Neural progenitor cell (in vitro differentiated cells): ENCODE measurements around the gene PHLPP1. TPM values are rescaled to one million over a fixed set of nuclear protein-coding genes. Genes with fewer than 3 reads are reported as not detected.
"Not testable (repeated sequence)": the region's sequence is repeated elsewhere in the genome, so short reads cannot be mapped to it uniquely, and the experiment has no call there.

ENCODE experiments used
- DNase-seq: peaks from one replicate; pipeline ENCODE4 v3.0.0-alpha.2; 2016; ENCODE audit warnings: low spot score
- H2AFZ ChIP-seq: fragments of 200-600 bp; sonication (generic); replicated peaks from 2 replicates; pipeline ENCODE4 v1.6.1; 2016; ENCODE audit warnings: antibody characterized with exemption
- H3F3A ChIP-seq: fragments of 200-600 bp; sonication (generic); 2 replicates; pipeline ENCODE4 v1.6.1; 2016; ENCODE audit warnings: antibody characterized with exemption, low read depth
- H3K27ac ChIP-seq: fragments of 200-600 bp; sonication (generic); 2 replicates; pipeline ENCODE4 v1.5.1; 2016; ENCODE audit warnings: mild to moderate bottlenecking
- H3K27me3 ChIP-seq: fragments of 200-600 bp; sonication (generic); 2 replicates; pipeline ENCODE4 v1.6.1; 2016; ENCODE audit warnings: mild to moderate bottlenecking, moderate library complexity
- H3K36me3 ChIP-seq: fragments of 200-600 bp; sonication (generic); 2 replicates; pipeline ENCODE4 v1.5.1; 2016
- H3K4me1 ChIP-seq: fragments of 200-600 bp; sonication (generic); 2 replicates; pipeline ENCODE4 v1.6.1; 2016; ENCODE audit warnings: mixed run types
- H3K4me2 ChIP-seq: fragments of 200-600 bp; sonication (generic); 2 replicates; pipeline ENCODE4 v1.6.1; 2016
- H3K4me3 ChIP-seq: fragments of 200-600 bp; sonication (generic); 2 replicates; pipeline ENCODE4 v1.5.1; 2016
- H3K79me2 ChIP-seq: fragments of 200-600 bp; sonication (generic); 2 replicates; pipeline ENCODE4 v1.6.1; 2016; ENCODE audit warnings: low read depth
- H3K9ac ChIP-seq: fragments of 200-600 bp; sonication (generic); 2 replicates; pipeline ENCODE4 v1.6.1; 2016
- H3K9me3 ChIP-seq: fragments of 200-600 bp; sonication (generic); 2 replicates; pipeline ENCODE4 v1.5.1; 2016; ENCODE audit warnings: low read depth
- H4K20me1 ChIP-seq: fragments of 200-600 bp; sonication (generic); 2 replicates; pipeline ENCODE4 v1.6.1; 2016; ENCODE audit warnings: low read depth
- H3K27ac Mint-ChIP-seq: 3 replicates; pipeline ENCODE4 v1.8.0; 2021; ENCODE audit warnings: mixed read lengths
- H3K27me3 Mint-ChIP-seq: 2 replicates; pipeline ENCODE4 v1.8.0; 2022; ENCODE audit warnings: low read depth, mild to moderate bottlenecking, inconsistent platforms, moderate library complexity, mixed read lengths; ENCODE audit not compliant: insufficient read depth
- H3K36me3 Mint-ChIP-seq: 3 replicates; pipeline ENCODE4 v1.8.0; 2021; ENCODE audit warnings: mixed read lengths
- H3K4me1 Mint-ChIP-seq: 3 replicates; pipeline ENCODE4 v1.8.0; 2021; ENCODE audit warnings: mixed read lengths
- H3K4me3 Mint-ChIP-seq: 3 replicates; pipeline ENCODE4 v1.8.0; 2021; ENCODE audit warnings: mild to moderate bottlenecking, moderate library complexity, mixed read lengths
- H3K9me3 Mint-ChIP-seq: 3 replicates; pipeline ENCODE4 v1.8.0; 2020; ENCODE audit warnings: mixed read lengths
- EZH2 ChIP-seq: fragments of 200-600 bp; sonication (generic); IDR thresholded peaks from 2 replicates; pipeline ENCODE4 v1.6.1; 2017; ENCODE audit warnings: antibody characterized with exemption, mild to moderate bottlenecking, moderate library complexity
- EZH2phosphoT487 ChIP-seq: fragments of 200-600 bp; sonication (generic); IDR thresholded peaks from 2 replicates; pipeline ENCODE4 v1.6.1; 2017; ENCODE audit warnings: antibody characterized with exemption
- total RNA-seq: library from RNA; depleted of rRNA; stranded (reverse); fragments of >200 nt; gene quantifications from 2 replicates; pipeline ENCODE4 v1.2.3, GENCODE V29; 2015; ENCODE audit warnings: low replicate concordance
- TF ChIP-seq, protein P1 (sequence below): fragments of 200-600 bp; sonication (generic); IDR thresholded peaks from 2 replicates; pipeline ENCODE4 v1.5.1; 2017; ENCODE audit warnings: antibody characterized with exemption, mild to moderate bottlenecking

PHLPP1 gene
- total RNA-seq, 1 donor from 2014 or later, result 20.8 TPM

DNA sequence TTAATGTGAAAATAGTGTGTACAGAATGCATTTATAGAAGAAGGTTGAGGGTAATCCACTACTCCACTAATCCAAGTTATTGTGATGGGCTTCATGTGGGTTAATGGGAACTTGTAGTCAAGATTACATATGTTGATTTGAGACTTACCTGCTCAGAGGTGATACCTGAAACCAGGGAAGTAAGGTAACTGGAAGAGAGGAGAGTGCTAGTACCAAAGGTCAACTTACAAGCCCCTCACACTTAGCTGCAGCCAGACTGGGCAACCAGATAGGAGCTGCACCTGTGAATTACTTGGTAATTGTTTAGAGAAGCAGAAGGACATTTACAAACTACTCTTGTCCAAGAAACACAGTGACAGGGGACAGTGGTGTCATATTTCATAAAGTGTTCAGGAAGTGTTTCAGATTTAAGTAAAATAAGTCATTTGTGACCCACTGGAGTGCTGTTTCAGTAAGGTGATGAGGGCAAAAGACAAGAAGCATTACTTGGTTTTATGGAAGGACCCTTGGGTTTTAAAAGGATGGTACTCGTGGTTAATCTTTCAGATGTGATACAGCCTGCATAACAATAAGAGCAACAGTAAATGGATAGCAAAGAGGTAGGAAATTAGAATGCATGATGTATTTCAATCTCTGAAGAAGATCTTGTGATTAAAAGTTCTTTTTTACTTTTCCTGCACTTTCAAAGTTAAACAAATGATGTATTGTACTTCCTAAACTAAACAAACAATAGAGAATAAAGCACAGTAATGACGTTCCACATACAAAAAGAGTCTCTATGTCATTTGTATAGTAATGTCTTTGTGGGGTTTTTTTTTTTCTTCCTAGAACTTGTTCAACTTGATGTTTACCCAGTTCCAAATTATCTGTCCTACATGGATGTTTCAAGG lies 189.3 kb downstream of the PHLPP1 start:
- H3K4me2 ChIP-seq, result no peak overlapping the region
- H3K4me1 ChIP-seq, result no peaks in the 10 kb centered on the region
- H3K36me3 ChIP-seq, result peaks cover 10% of the 10 kb centered on the region
- no peak overlapping the region for H3K4me3 ChIP-seq
- H3K9me3 ChIP-seq, result no peaks in the 10 kb centered on the region
- no peak overlapping the region for H3K4me3 Mint-ChIP-seq
- no peaks in the 10 kb centered on the region for H3K27me3 Mint-ChIP-seq
- H3K79me2 ChIP-seq, result no peaks in the 10 kb centered on the region
- H4K20me1 ChIP-seq, result no peaks in the 10 kb centered on the region
- no peak overlapping the region for H3K27ac Mint-ChIP-seq
- H2AFZ ChIP-seq, result no peak overlapping the region
- H3K9ac ChIP-seq, result no peak overlapping the region
- H3K9me3 Mint-ChIP-seq, result peaks cover 2% of the 10 kb centered on the region
- H3K27me3 ChIP-seq, result no peaks in the 10 kb centered on the region
- TF ChIP-seq, protein P1, sequence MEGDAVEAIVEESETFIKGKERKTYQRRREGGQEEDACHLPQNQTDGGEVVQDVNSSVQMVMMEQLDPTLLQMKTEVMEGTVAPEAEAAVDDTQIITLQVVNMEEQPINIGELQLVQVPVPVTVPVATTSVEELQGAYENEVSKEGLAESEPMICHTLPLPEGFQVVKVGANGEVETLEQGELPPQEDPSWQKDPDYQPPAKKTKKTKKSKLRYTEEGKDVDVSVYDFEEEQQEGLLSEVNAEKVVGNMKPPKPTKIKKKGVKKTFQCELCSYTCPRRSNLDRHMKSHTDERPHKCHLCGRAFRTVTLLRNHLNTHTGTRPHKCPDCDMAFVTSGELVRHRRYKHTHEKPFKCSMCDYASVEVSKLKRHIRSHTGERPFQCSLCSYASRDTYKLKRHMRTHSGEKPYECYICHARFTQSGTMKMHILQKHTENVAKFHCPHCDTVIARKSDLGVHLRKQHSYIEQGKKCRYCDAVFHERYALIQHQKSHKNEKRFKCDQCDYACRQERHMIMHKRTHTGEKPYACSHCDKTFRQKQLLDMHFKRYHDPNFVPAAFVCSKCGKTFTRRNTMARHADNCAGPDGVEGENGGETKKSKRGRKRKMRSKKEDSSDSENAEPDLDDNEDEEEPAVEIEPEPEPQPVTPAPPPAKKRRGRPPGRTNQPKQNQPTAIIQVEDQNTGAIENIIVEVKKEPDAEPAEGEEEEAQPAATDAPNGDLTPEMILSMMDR, result no peak
- no peak for TF ChIP-seq EZH2
- no peak for TF ChIP-seq EZH2phosphoT487
- H3K4me1 Mint-ChIP-seq, result no peaks in the 10 kb centered on the region
- no peaks in the 10 kb centered on the region for H3F3A ChIP-seq
- no peak overlapping the region for H3K27ac ChIP-seq
- no peak for DNase-seq
- peaks cover 37% of the 10 kb centered on the region for H3K36me3 Mint-ChIP-seq

DNA sequence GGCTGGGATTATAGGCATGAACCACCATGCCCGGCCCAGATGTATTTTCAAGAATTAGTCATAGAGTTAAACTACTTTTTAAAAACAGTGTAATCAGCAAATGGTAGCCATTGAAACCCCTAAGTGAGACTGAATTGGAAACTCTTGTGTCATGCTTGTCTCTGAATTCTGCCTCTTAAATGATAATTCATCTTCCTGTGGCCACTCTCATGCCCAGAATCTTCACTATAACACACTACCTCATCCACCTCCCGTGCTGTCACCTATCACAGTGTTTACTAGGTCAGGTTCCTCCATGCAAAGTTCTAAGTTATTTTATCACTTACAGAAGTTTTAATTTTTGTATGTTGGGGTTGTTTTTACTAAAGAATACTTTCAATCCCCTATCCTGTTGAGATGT lies 197.5 kb downstream of the PHLPP1 start:
- TF ChIP-seq EZH2, result no peak
- TF ChIP-seq EZH2phosphoT487, result no peak
- TF ChIP-seq, protein P1, result no peak
- no peak overlapping the region for H3K27ac ChIP-seq

DNA sequence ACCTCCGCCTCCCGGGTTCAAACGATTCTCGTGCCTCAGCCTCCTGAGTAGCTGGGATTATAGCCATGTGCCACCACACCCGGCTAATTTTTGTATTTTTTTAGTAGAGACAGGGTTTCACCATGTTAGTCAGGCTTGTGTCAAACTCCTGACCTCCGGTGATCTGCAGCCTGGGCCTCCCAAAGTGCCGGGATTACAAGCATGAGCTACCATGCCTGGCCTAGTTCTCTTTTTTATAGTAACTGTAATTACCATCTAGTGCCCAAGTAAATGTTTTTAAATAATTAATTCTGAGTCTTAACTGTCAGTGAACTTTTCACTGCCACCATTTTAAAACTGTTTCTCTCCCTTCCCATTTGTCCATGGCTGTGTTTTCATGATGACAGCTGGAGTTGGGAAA lies 198.5 kb downstream of the PHLPP1 start:
- not testable (repeated sequence) for H3K27me3 ChIP-seq, H3K36me3 ChIP-seq, H2AFZ ChIP-seq, H3K9me3 Mint-ChIP-seq, H3K4me1 ChIP-seq, H3K4me3 ChIP-seq, H3K4me3 Mint-ChIP-seq, H3K79me2 ChIP-seq, DNase-seq, H3K27me3 Mint-ChIP-seq, H3K4me2 ChIP-seq, H3K9me3 ChIP-seq, H3K9ac ChIP-seq, H3K27ac ChIP-seq, H4K20me1 ChIP-seq, H3F3A ChIP-seq, H3K27ac Mint-ChIP-seq, H3K4me1 Mint-ChIP-seq
- peaks cover 13% of the 10 kb centered on the region for H3K36me3 Mint-ChIP-seq

More for the DNA sequence above, 197.5 kb downstream of the PHLPP1 start:
- no peaks in the 10 kb centered on the region for H3K9me3 ChIP-seq
- no peaks in the 10 kb centered on the region for H3K36me3 ChIP-seq
- H3K27me3 Mint-ChIP-seq, result no peaks in the 10 kb centered on the region
- no peak overlapping the region for H3K4me2 ChIP-seq
- H3K79me2 ChIP-seq, result no peaks in the 10 kb centered on the region
- no peak overlapping the region for H3K4me3 Mint-ChIP-seq
- H3K9ac ChIP-seq, result no peak overlapping the region
- no peaks in the 10 kb centered on the region for H3K4me1 ChIP-seq
- H3K9me3 Mint-ChIP-seq, result no peaks in the 10 kb centered on the region
- H3K4me1 Mint-ChIP-seq, result no peaks in the 10 kb centered on the region
- H3K27ac Mint-ChIP-seq, result no peak overlapping the region
- H3K27me3 ChIP-seq, result no peaks in the 10 kb centered on the region
- H3K4me3 ChIP-seq, result no peak overlapping the region
- no peak overlapping the region for H2AFZ ChIP-seq
- DNase-seq, result no peak
- H3F3A ChIP-seq, result no peaks in the 10 kb centered on the region
- no peaks in the 10 kb centered on the region for H4K20me1 ChIP-seq
- H3K36me3 Mint-ChIP-seq, result peaks cover 13% of the 10 kb centered on the region

DNA sequence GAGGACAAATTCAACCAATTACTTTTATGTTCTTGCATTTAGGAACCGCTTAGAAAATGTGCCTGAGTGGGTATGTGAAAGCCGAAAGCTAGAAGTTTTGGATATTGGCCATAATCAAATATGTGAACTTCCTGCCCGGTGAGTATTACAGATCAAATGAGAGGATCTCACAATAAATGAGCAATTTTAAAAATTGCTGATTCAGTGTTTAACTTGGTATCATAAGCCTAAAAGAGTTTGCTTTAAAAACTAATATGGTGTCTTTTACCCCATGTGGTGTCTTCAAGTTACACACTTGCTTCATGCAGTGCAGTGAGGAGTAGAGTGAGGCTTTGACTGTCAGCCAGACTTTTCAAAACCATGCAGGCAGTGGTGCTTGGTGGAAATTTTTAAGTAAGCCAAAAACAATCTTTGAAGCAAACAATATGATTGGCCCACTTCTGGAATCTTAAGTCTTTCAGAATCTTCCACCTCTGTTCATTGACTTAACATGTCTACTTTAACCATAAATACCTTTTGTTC lies 199.6 kb downstream of the PHLPP1 start:
- Histone ChIP-seq H3K4me2 (no peak overlapping the region), H3K27ac (no peak overlapping the region), H3K9me3 (no peaks in the 10 kb centered on the region), H3K4me1 (peaks cover 12% of the 10 kb centered on the region), H3K79me2 (no peaks in the 10 kb centered on the region), H2AFZ (no peak overlapping the region), H3K4me3 (no peak overlapping the region), H3F3A (peaks cover 11% of the 10 kb centered on the region), H3K9ac (no peak overlapping the region), H4K20me1 (peaks cover 12% of the 10 kb centered on the region), H3K36me3 (no peaks in the 10 kb centered on the region), H3K27me3 (no peaks in the 10 kb centered on the region)
- Mint-ChIP-seq H3K27ac (no peak overlapping the region), H3K4me3 (no peak overlapping the region), H3K9me3 (no peaks in the 10 kb centered on the region), H3K4me1 (no peaks in the 10 kb centered on the region), H3K27me3 (no peaks in the 10 kb centered on the region), H3K36me3 (peaks cover 14% of the 10 kb centered on the region)
- no peak for DNase-seq
- TF ChIP-seq, protein P1, result no peak
